HEK293 (cell line): ENCODE measurements around the gene INO80B.

Experiments
- CTCF ChIA-PET: fragments of 350-600 bp; formaldehyde crosslinking; extraction: SDS; loops from one replicate; lab custom pipeline; 2021; ENCODE audit warnings: antibody characterized with exemption; lab: Yijun Ruan, JAX
- POLR2A ChIA-PET: fragments of 300-600 bp; formaldehyde crosslinking; extraction: SDS; loops from one replicate; lab custom pipeline; 2020; ENCODE audit warnings: antibody characterized with exemption, inconsistent platforms; lab: Yijun Ruan, JAX
- H3K27ac ChIP-seq: fragments of 200-500 bp; sonication (Bioruptor generic); 2 replicates; pipeline ENCODE4 v1.5.1; 2014; ENCODE audit warnings: low read depth, low read length, control low read depth, inconsistent platforms; ENCODE audit errors: extremely low read depth
- H3K36me3 ChIP-seq, 2 experiments: fragments of 200-500 bp in 1 of 2; sonication (Bioruptor generic) in 1 of 2; 1 replicate in 1 of 2; 2 replicates in 1 of 2; pipeline ENCODE4 v1.5.1; 2014 to 2017; ENCODE audit warnings: inconsistent platforms in 2 of 2, low read length in 2 of 2; ENCODE audit not compliant: control insufficient read depth in 2 of 2, insufficient read depth in 1 of 2
- H3K4me1 ChIP-seq: fragments of 200-500 bp; sonication (Bioruptor generic); 2 replicates; pipeline ENCODE4 v1.5.1; 2014; ENCODE audit warnings: mild to moderate bottlenecking, low read length, inconsistent platforms; ENCODE audit not compliant: control insufficient read depth, insufficient read depth
- H3K4me3 ChIP-seq: 2 replicates; pipeline ENCODE4 v1.5.1; 2011; ENCODE audit warnings: low read depth, mild to moderate bottlenecking, control low read depth, low read length, moderate library complexity
- H3K9me3 ChIP-seq: fragments of 200-500 bp; sonication (Bioruptor generic); 2 replicates; pipeline ENCODE4 v1.5.1; 2014; ENCODE audit warnings: low read depth, low read length, inconsistent platforms; ENCODE audit not compliant: control insufficient read depth, insufficient read depth
- GFI1B ChIP-seq: fragments of 450-650 bp; formaldehyde crosslinking; IDR thresholded peaks from 2 replicates; pipeline ENCODE4 v1.5.1; 2016; ENCODE audit warnings: missing biosample characterization, missing genetic modification characterization
- ZNF169 ChIP-seq: fragments of 450-650 bp; formaldehyde crosslinking; IDR thresholded peaks from 2 replicates; pipeline ENCODE4 v1.5.1; 2016; ENCODE audit warnings: missing biosample characterization, missing genetic modification characterization
- ZNF174 ChIP-seq: fragments of 450-650 bp; formaldehyde crosslinking; IDR thresholded peaks from 2 replicates; pipeline ENCODE4 v1.5.0; 2017; ENCODE audit warnings: missing biosample characterization, mild to moderate bottlenecking, missing genetic modification characterization
- ZNF175 ChIP-seq: fragments of 450-650 bp; formaldehyde crosslinking; IDR thresholded peaks from 2 replicates; pipeline ENCODE4 v1.5.1; 2016; ENCODE audit warnings: missing biosample characterization, missing genetic modification characterization
- ZNF2 ChIP-seq: fragments of 450-650 bp; formaldehyde crosslinking; IDR thresholded peaks from 2 replicates; pipeline ENCODE4 v1.5.1; 2016; ENCODE audit warnings: missing biosample characterization, missing genetic modification characterization
- ZNF354C ChIP-seq: fragments of 450-650 bp; formaldehyde crosslinking; IDR thresholded peaks from 2 replicates; pipeline ENCODE4 v1.5.1; 2016; ENCODE audit warnings: missing biosample characterization, missing genetic modification characterization, low read depth, borderline replicate concordance
- ZNF560 ChIP-seq: fragments of 450-650 bp; formaldehyde crosslinking; IDR thresholded peaks from 2 replicates; pipeline ENCODE4 v1.5.1; 2017; ENCODE audit warnings: missing biosample characterization, missing genetic modification characterization, borderline replicate concordance
- ZNF600 ChIP-seq: fragments of 450-650 bp; formaldehyde crosslinking; IDR thresholded peaks from 2 replicates; pipeline ENCODE4 v1.5.1; 2016; ENCODE audit warnings: missing biosample characterization, missing genetic modification characterization
- ZNF624 ChIP-seq: fragments of 450-650 bp; formaldehyde crosslinking; IDR thresholded peaks from 2 replicates; pipeline ENCODE4 v1.5.1; 2017; ENCODE audit warnings: missing biosample characterization, missing genetic modification characterization
- ZNF660 ChIP-seq: fragments of 450-650 bp; IDR thresholded peaks from 2 replicates; pipeline ENCODE4 v1.5.1; 2018; ENCODE audit warnings: missing biosample characterization, mild to moderate bottlenecking, missing genetic modification characterization
- ZNF777 ChIP-seq: fragments of 450-650 bp; formaldehyde crosslinking; IDR thresholded peaks from 2 replicates; pipeline ENCODE4 v1.5.1; 2017; ENCODE audit warnings: missing biosample characterization, missing genetic modification characterization, borderline replicate concordance
- TF ChIP-seq, protein P1 (sequence below): fragments of 450-650 bp; formaldehyde crosslinking; IDR thresholded peaks from 2 replicates; pipeline ENCODE4 v1.5.1; 2016; ENCODE audit warnings: missing biosample characterization, missing genetic modification characterization
- TF ChIP-seq, protein P2 (sequence below): fragments of 450-650 bp; formaldehyde crosslinking; IDR thresholded peaks from 2 replicates; pipeline ENCODE4 v1.5.1; 2016; ENCODE audit warnings: missing biosample characterization, missing genetic modification characterization, borderline replicate concordance
- TF ChIP-seq, protein P3 (sequence below): fragments of 450-650 bp; formaldehyde crosslinking; IDR thresholded peaks from 2 replicates; pipeline ENCODE4; 2016; ENCODE audit warnings: missing biosample characterization, missing genetic modification characterization
- TF ChIP-seq, protein P4 (sequence below): fragments of 450-650 bp; formaldehyde crosslinking; IDR thresholded peaks from 2 replicates; pipeline ENCODE4 v1.5.1; 2016; ENCODE audit warnings: missing biosample characterization, missing genetic modification characterization
- TF ChIP-seq, protein P5 (sequence below): fragments of 450-650 bp; formaldehyde crosslinking; IDR thresholded peaks from 2 replicates; pipeline ENCODE4 v1.5.1; 2016; ENCODE audit warnings: missing biosample characterization, missing genetic modification characterization

INO80B gene

DNA sequence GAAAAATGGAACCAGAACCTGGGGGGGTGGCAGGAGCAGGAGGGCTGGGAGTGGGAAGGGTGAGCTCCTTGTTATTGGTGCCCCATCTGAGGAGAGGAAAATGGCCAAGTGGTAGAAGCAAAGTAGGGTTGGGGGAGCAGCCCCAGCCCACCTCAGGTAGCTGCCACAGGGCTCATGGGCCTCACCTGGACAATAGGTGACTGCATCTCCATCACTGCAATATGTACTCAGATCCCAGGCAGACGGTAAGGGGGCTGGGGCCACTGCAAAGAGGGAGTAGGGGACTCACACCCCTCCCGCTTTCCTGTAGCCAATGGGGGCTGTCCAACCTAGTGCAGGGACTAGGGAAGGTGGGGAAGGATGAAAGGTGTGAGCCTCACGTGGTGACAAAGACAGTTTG is 37.7 kb upstream of the INO80B start:
- H3K4me1 ChIP-seq = no peaks in the 10 kb centered on the region; the same call in 1 of the 2 replicates
- TF ChIP-seq ZNF169 (tag by site-specific recombination) = no peak
- TF ChIP-seq, protein P1, sequence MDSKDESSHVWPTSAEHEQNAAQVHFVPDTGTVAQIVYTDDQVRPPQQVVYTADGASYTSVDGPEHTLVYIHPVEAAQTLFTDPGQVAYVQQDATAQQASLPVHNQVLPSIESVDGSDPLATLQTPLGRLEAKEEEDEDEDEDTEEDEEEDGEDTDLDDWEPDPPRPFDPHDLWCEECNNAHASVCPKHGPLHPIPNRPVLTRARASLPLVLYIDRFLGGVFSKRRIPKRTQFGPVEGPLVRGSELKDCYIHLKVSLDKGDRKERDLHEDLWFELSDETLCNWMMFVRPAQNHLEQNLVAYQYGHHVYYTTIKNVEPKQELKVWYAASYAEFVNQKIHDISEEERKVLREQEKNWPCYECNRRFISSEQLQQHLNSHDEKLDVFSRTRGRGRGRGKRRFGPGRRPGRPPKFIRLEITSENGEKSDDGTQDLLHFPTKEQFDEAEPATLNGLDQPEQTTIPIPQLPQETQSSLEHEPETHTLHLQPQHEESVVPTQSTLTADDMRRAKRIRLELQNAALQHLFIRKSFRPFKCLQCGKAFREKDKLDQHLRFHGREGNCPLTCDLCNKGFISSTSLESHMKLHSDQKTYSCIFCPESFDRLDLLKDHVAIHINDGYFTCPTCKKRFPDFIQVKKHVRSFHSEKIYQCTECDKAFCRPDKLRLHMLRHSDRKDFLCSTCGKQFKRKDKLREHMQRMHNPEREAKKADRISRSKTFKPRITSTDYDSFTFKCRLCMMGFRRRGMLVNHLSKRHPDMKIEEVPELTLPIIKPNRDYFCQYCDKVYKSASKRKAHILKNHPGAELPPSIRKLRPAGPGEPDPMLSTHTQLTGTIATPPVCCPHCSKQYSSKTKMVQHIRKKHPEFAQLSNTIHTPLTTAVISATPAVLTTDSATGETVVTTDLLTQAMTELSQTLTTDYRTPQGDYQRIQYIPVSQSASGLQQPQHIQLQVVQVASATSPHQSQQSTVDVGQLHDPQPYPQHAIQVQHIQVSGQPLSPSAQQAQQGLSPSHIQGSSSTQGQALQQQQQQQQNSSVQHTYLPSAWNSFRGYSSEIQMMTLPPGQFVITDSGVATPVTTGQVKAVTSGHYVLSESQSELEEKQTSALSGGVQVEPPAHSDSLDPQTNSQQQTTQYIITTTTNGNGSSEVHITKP (tag by site-specific recombination) = 0 out of 2 replicates have a peak, but pooled peaks have one; percentile 19
- POLR2A ChIA-PET = no interaction called here
- no peak overlapping the region for H3K4me3 ChIP-seq
- CTCF ChIA-PET = no interaction called here
- no peaks in the 10 kb centered on the region for H3K36me3 ChIP-seq
- no peak overlapping the region for H3K27ac ChIP-seq
- no peaks in the 10 kb centered on the region for H3K9me3 ChIP-seq

DNA sequence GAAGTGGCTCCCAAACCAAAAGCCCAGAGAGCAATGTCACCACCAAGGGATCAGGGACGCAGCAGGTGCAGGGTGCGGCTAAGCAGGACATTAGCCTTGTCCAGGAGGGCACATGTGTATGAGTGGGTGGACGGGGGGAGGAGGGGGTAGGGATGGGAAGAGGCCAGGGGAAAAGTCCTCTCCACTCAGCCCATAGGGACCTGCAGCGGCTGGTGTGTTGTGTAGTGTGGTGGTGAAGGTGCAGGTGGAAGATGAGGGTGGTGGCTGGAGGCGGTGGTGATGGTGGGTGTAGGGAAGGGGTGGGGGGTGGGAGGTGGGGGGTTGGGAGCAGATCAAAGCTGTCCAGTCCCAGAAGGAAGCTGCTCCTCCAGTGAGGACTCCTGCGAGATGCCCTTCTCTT is 37.1 kb upstream of the INO80B start:
- H3K27ac ChIP-seq = no peak overlapping the region
- no peak overlapping the region for H3K4me3 ChIP-seq
- no peaks in the 10 kb centered on the region; the same call in 1 of the 2 replicates for H3K4me1 ChIP-seq
- H3K9me3 ChIP-seq = no peaks in the 10 kb centered on the region
- CTCF ChIA-PET = interaction anchor here (0.8 kb wide), 1 partner anchor 303 kb away, joined by 8 read pairs; no protein-coding TSS in a partner anchor
- TF ChIP-seq ZNF600 (tag by site-specific recombination) (no peak), ZNF354C (tag by site-specific recombination) (no peak), ZNF777 (tag by site-specific recombination) (no peak), GFI1B (no peak), ZNF624 (no peak), ZNF660 (tag by site-specific recombination) (no peak), ZNF174 (tag by site-specific recombination) (no peak), ZNF560 (tag by site-specific recombination) (no peak)
- TF ChIP-seq, protein P2, sequence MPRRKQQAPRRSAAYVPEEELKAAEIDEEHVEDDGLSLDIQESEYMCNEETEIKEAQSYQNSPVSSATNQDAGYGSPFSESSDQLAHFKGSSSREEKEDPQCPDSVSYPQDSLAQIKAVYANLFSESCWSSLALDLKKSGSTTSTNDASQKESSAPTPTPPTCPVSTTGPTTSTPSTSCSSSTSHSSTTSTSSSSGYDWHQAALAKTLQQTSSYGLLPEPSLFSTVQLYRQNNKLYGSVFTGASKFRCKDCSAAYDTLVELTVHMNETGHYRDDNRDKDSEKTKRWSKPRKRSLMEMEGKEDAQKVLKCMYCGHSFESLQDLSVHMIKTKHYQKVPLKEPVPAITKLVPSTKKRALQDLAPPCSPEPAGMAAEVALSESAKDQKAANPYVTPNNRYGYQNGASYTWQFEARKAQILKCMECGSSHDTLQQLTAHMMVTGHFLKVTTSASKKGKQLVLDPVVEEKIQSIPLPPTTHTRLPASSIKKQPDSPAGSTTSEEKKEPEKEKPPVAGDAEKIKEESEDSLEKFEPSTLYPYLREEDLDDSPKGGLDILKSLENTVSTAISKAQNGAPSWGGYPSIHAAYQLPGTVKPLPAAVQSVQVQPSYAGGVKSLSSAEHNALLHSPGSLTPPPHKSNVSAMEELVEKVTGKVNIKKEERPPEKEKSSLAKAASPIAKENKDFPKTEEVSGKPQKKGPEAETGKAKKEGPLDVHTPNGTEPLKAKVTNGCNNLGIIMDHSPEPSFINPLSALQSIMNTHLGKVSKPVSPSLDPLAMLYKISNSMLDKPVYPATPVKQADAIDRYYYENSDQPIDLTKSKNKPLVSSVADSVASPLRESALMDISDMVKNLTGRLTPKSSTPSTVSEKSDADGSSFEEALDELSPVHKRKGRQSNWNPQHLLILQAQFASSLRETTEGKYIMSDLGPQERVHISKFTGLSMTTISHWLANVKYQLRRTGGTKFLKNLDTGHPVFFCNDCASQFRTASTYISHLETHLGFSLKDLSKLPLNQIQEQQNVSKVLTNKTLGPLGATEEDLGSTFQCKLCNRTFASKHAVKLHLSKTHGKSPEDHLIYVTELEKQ (tag by site-specific recombination) = no peak
- TF ChIP-seq, protein P3, sequence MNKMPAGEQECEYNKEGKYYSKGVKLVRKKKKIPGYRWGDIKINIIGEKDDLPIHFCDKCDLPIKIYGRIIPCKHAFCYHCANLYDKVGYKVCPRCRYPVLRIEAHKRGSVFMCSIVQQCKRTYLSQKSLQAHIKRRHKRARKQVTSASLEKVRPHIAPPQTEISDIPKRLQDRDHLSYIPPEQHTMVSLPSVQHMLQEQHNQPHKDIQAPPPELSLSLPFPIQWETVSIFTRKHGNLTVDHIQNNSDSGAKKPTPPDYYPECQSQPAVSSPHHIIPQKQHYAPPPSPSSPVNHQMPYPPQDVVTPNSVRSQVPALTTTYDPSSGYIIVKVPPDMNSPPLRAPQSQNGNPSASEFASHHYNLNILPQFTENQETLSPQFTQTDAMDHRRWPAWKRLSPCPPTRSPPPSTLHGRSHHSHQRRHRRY = no peak
- POLR2A ChIA-PET = no interaction called here
- no peaks in the 10 kb centered on the region; a peak in 1 of 3 replicates for H3K36me3 ChIP-seq

DNA sequence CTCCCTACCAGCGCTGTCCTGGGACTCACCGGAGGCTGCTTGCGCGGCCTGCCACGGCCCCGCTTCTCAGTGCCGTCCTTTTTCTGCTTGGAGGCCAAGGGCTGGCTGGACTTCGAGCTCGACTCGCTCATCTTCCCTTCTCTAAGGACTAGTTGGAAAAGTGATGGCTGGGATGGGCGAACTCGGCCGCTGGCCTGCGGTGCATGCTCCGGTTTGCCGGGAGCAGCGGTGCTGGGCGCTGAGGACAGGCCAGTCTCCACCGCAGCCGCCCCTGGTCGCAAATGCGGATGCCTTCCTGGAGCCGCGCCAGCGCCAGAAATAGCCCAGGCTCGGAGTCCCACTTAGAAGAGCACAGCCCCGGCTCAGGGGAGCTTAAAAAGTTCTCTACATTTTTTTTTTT is 36.6 kb upstream of the INO80B start:
- H3K27ac ChIP-seq = no peak overlapping the region
- no peaks in the 10 kb centered on the region for H3K9me3 ChIP-seq
- ChIA-PET POLR2A (no interaction called here), CTCF (interaction anchor here (0.6 to 0.8 kb wide), 2 partner anchors 66 to 304 kb away, joined by 3 to 8 read pairs; no protein-coding TSS in a partner anchor)
- H3K36me3 ChIP-seq = peaks cover 0 to under 1% of the 10 kb centered on the region in 2 experiments; a peak in 1 of 3 replicates
- H3K4me3 ChIP-seq = no peak overlapping the region
- no peaks in the 10 kb centered on the region; the same call in 1 of the 2 replicates for H3K4me1 ChIP-seq
- TF ChIP-seq, protein P4, sequence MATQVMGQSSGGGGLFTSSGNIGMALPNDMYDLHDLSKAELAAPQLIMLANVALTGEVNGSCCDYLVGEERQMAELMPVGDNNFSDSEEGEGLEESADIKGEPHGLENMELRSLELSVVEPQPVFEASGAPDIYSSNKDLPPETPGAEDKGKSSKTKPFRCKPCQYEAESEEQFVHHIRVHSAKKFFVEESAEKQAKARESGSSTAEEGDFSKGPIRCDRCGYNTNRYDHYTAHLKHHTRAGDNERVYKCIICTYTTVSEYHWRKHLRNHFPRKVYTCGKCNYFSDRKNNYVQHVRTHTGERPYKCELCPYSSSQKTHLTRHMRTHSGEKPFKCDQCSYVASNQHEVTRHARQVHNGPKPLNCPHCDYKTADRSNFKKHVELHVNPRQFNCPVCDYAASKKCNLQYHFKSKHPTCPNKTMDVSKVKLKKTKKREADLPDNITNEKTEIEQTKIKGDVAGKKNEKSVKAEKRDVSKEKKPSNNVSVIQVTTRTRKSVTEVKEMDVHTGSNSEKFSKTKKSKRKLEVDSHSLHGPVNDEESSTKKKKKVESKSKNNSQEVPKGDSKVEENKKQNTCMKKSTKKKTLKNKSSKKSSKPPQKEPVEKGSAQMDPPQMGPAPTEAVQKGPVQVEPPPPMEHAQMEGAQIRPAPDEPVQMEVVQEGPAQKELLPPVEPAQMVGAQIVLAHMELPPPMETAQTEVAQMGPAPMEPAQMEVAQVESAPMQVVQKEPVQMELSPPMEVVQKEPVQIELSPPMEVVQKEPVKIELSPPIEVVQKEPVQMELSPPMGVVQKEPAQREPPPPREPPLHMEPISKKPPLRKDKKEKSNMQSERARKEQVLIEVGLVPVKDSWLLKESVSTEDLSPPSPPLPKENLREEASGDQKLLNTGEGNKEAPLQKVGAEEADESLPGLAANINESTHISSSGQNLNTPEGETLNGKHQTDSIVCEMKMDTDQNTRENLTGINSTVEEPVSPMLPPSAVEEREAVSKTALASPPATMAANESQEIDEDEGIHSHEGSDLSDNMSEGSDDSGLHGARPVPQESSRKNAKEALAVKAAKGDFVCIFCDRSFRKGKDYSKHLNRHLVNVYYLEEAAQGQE (tag by site-specific recombination) = no peak
- no peak for TF ChIP-seq ZNF175 (tag by site-specific recombination)
- TF ChIP-seq ZNF2 (tag by site-specific recombination) = no peak
- TF ChIP-seq, protein P5, sequence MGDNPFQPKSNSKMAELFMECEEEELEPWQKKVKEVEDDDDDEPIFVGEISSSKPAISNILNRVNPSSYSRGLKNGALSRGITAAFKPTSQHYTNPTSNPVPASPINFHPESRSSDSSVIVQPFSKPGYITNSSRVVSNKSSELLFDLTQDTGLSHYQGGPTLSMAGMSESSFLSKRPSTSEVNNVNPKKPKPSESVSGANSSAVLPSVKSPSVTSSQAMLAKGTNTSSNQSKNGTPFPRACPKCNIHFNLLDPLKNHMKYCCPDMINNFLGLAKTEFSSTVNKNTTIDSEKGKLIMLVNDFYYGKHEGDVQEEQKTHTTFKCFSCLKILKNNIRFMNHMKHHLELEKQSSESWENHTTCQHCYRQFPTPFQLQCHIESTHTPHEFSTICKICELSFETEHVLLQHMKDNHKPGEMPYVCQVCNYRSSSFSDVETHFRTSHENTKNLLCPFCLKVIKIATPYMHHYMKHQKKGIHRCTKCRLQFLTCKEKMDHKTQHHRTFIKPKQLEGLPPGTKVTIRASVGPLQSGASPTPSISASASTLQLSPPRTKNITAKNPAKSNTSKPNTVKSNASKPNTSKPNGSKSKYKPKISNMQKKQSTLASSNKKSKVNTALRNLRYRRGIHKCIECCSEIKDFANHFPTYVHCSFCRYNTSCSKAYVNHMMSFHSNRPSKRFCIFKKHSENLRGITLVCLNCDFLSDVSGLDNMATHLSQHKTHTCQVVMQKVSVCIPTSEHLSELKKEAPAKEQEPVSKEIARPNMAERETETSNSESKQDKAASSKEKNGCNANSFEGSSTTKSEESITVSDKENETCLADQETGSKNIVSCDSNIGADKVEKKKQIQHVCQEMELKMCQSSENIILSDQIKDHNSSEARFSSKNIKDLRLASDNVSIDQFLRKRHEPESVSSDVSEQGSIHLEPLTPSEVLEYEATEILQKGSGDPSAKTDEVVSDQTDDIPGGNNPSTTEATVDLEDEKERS (tag by site-specific recombination) = no peak
